ENCODE results near the gene INPP5A. TPM values are rescaled to one million over a fixed set of nuclear protein-coding genes. Genes with fewer than 3 reads are reported as not detected.
A peak's percentile ranks its signal among the peaks of the same experiment; 100 is the strongest.

INPP5A gene
- total RNA-seq, 4 donors from 2014 or later = 34.8 to 80.8 (median 52.8) TPM

GRCh38 chr10:132590094-132590751, 52.6 kb downstream of the INPP5A start:
- H3K36me3 ChIP-seq = no peaks in the 10 kb centered on the region
- H3K9me3 ChIP-seq = no peaks in the 10 kb centered on the region
- H3K4me1 ChIP-seq = peaks cover 28 to 88% (median 71%) of the 10 kb centered on the region in 4 donors
- peak overlapping the region; percentile 72 to 81 (median 80) for H3K27ac ChIP-seq
- TF ChIP-seq, protein P1, sequence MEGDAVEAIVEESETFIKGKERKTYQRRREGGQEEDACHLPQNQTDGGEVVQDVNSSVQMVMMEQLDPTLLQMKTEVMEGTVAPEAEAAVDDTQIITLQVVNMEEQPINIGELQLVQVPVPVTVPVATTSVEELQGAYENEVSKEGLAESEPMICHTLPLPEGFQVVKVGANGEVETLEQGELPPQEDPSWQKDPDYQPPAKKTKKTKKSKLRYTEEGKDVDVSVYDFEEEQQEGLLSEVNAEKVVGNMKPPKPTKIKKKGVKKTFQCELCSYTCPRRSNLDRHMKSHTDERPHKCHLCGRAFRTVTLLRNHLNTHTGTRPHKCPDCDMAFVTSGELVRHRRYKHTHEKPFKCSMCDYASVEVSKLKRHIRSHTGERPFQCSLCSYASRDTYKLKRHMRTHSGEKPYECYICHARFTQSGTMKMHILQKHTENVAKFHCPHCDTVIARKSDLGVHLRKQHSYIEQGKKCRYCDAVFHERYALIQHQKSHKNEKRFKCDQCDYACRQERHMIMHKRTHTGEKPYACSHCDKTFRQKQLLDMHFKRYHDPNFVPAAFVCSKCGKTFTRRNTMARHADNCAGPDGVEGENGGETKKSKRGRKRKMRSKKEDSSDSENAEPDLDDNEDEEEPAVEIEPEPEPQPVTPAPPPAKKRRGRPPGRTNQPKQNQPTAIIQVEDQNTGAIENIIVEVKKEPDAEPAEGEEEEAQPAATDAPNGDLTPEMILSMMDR (IDR thresholded peaks at IDR 0.05) = no peak
- TF ChIP-seq POLR2A (IDR thresholded peaks at IDR 0.05) = no peak
- no peak for TF ChIP-seq EP300 (IDR thresholded peaks at IDR 0.05; ENCODE audit: low read depth)
- no peak for TF ChIP-seq POLR2AphosphoS5 (IDR thresholded peaks at IDR 0.05)
- intact Hi-C loops (cut with DNase I; ENCODE audit: low total_unique reads) = no loop called here
- H3K4me3 ChIP-seq = no peak overlapping the region
- in situ Hi-C loops (cut with MboI; ENCODE audit: low pct_ligation_motif_present in 1 of 4, low pct_unique_long_range_greater_than_20kb in 1 of 4, low sequenced_read_pairs in 3 of 4) = no loop called here
- H3K27me3 ChIP-seq = no peaks in the 10 kb centered on the region
- WGBS, 2 donors (ENCODE audit: low coverage in 1 of 2) = 92% methylated on average over 32 of the region's 33 CpGs; no CpG with 5 or more reads in 1 of the 2 donors
- DNase-seq = no peak

GRCh38 chr10:132590752-132591121, 53.1 kb downstream of the INPP5A start:
- Histone ChIP-seq H3K4me1 (peaks cover 28 to 85% (median 69%) of the 10 kb centered on the region in 4 donors), H3K27me3 (no peaks in the 10 kb centered on the region), H3K9me3 (no peaks in the 10 kb centered on the region), H3K4me3 (no peak overlapping the region), H3K27ac (peak overlapping the region; percentile 72 to 81 (median 80)), H3K36me3 (no peaks in the 10 kb centered on the region)
- 77 to 82% methylated on average over 6 to 10 of the region's 10 CpGs for WGBS, 2 donors (ENCODE audit: low coverage in 1 of 2)
- no peak for TF ChIP-seq POLR2A (IDR thresholded peaks at IDR 0.05)
- TF ChIP-seq EP300 (IDR thresholded peaks at IDR 0.05; ENCODE audit: low read depth) = no peak
- TF ChIP-seq POLR2AphosphoS5 (IDR thresholded peaks at IDR 0.05) = no peak
- TF ChIP-seq, protein P1 (IDR thresholded peaks at IDR 0.05) = no peak
- intact Hi-C loops (cut with DNase I; ENCODE audit: low total_unique reads) (no loop called here), in situ Hi-C loops (cut with MboI; ENCODE audit: low pct_ligation_motif_present in 1 of 4, low pct_unique_long_range_greater_than_20kb in 1 of 4, low sequenced_read_pairs in 3 of 4) (no loop called here)
- no peak for DNase-seq

GRCh38 chr10:132591166-132591971, 53.8 kb downstream of the INPP5A start:
- 38 to 69% methylated on average over 8 to 21 of the region's 22 CpGs for WGBS, 2 donors (ENCODE audit: low coverage in 1 of 2)
- Histone ChIP-seq H3K27me3 (no peaks in the 10 kb centered on the region), H3K4me1 (peaks cover 28 to 81% (median 67%) of the 10 kb centered on the region in 4 donors), H3K4me3 (no peak overlapping the region), H3K27ac (peak overlapping the region; percentile 72 to 81 (median 80)), H3K9me3 (no peaks in the 10 kb centered on the region), H3K36me3 (no peaks in the 10 kb centered on the region)
- peak; percentile 71 for DNase-seq
- intact Hi-C loops (cut with DNase I; ENCODE audit: low total_unique reads) (no loop called here), in situ Hi-C loops (cut with MboI; ENCODE audit: low pct_ligation_motif_present in 1 of 4, low pct_unique_long_range_greater_than_20kb in 1 of 4, low sequenced_read_pairs in 3 of 4) (no loop called here)
- TF ChIP-seq POLR2AphosphoS5 (IDR thresholded peaks at IDR 0.05) (peak in 2 of 3 donors; percentile 16 to 30), EP300 (IDR thresholded peaks at IDR 0.05; ENCODE audit: low read depth) (no peak)
- TF ChIP-seq, protein P1 (IDR thresholded peaks at IDR 0.05) = peak in 1 of 5 experiments; percentile 18

- WGBS, 2 donors (ENCODE audit: low coverage in 1 of 2) = 68% methylated on average over 14 of the region's 14 CpGs; no CpG with 5 or more reads in 1 of the 2 donors
- TF ChIP-seq POLR2AphosphoS5 (IDR thresholded peaks at IDR 0.05) (peak in 2 of 3 donors; percentile 49 to 76), POLR2A (IDR thresholded peaks at IDR 0.05) (peak; percentile 53), EP300 (IDR thresholded peaks at IDR 0.05; ENCODE audit: low read depth) (no peak)
- TF ChIP-seq, protein P1 (IDR thresholded peaks at IDR 0.05) = peak in 1 of 5 experiments; percentile 14
- Histone ChIP-seq H3K27ac (peak overlapping the region; percentile 72 to 81 (median 80)), H3K4me1 (peaks cover 28 to 76% (median 62%) of the 10 kb centered on the region in 4 donors), H3K27me3 (no peaks in the 10 kb centered on the region), H3K36me3 (no peaks in the 10 kb centered on the region), H3K9me3 (no peaks in the 10 kb centered on the region), H3K4me3 (no peak overlapping the region)
- intact Hi-C loops (cut with DNase I; ENCODE audit: low total_unique reads) = no loop called here
- peak; percentile 61 for DNase-seq
- in situ Hi-C loops (cut with MboI; ENCODE audit: low pct_ligation_motif_present in 1 of 4, low pct_unique_long_range_greater_than_20kb in 1 of 4, low sequenced_read_pairs in 3 of 4) = no loop called here
These were observed 55.3 kb downstream of the INPP5A start for GRCh38 chr10:132592790-132593383.

Measured in transverse colon (tissue), 4 donors.